ENCODE data around the gene MEGF11.

- TF ChIP-seq CTCF (conservative IDR thresholded peaks at IDR 0.05 in 1 of 2, IDR thresholded peaks at IDR 0.05 in 1 of 2; ENCODE audit: low read depth in 1 of 2, low read length in 2 of 2) (no peak), EZH2 (IDR thresholded peaks at IDR 0.05; ENCODE audit: low read length, missing control alignments) (no peak)
Measured at GRCh38 chr15:66187271-66187670, 66.3 kb downstream of the MEGF11 start.
